ENCODE data around the gene BEND5. TPM values are rescaled to one million over a fixed set of nuclear protein-coding genes. Genes with fewer than 3 reads are reported as not detected.

The BEND5 gene
- total and polyA plus RNA-seq, 2 of the 4 experiments (the other 2 are of a cell fraction), result 1.1 to 1.3 TPM

GRCh38 chr1:48761411-48761810 lies 15.3 kb downstream of the BEND5 start:
- DNase-seq (peak; percentile 39), ATAC-seq (ENCODE audit: low read depth) (no peak; the same call in 1 of the 2 replicates)
- H3K23ac ChIP-seq (ENCODE audit: low read depth, low read length), result no peak overlapping the region
- no peak overlapping the region for H2BK15ac ChIP-seq (ENCODE audit: low read depth, low read length)
- no peaks in the 10 kb centered on the region for H3K9me1 ChIP-seq (ENCODE audit: insufficient read depth, low read length)
- BruUV-seq (replicated peaks), result no TSS peak
- dilution Hi-C loops (cut with HindIII; ENCODE audit: low sequenced_read_pairs, unreplicated experiment) (no loop called here), in situ Hi-C loops (cut with MboI; ENCODE audit: low sequenced_read_pairs) (no loop called here), intact Hi-C loops (cut with micrococcal nuclease) (no loop called here)
- no peak overlapping the region for H3K9ac ChIP-seq (ENCODE audit: low read depth, low read length)
- no peaks in the 10 kb centered on the region for H4K20me1 ChIP-seq (ENCODE audit: insufficient read depth, low read length)
- H4K5ac ChIP-seq (ENCODE audit: low read depth, low read length), result no peak overlapping the region
- no peak overlapping the region for H2AFZ ChIP-seq (replicated peaks; ENCODE audit: low read length, poor library complexity)
- peaks cover 2% of the 10 kb centered on the region; the same call in 1 of the 2 replicates for H3K4me1 ChIP-seq (ENCODE audit: control insufficient read depth, insufficient read depth, low read length)
- H3K4ac ChIP-seq (ENCODE audit: low read depth, low read length), result no peak overlapping the region
- H2BK120ac ChIP-seq (ENCODE audit: low read depth, low read length), result no peak overlapping the region
- H2AK9ac ChIP-seq (replicated peaks; ENCODE audit: low read depth, low read length, poor library complexity), result no peak overlapping the region
- H3K4me2 ChIP-seq (ENCODE audit: low read depth, low read length), result no peak overlapping the region
- H3K36me3 ChIP-seq (ENCODE audit: control insufficient read depth, insufficient read depth, low read length), result peaks cover 2% of the 10 kb centered on the region; the same call in 1 of the 2 replicates
- H3K56ac ChIP-seq (ENCODE audit: extremely low read depth, insufficient read depth, low read length), result no peak overlapping the region
- H3K14ac ChIP-seq (replicated peaks; ENCODE audit: low read depth, low read length), result no peak overlapping the region
- no peak for TF ChIP-seq USF2 (IDR thresholded peaks at IDR 0.05; ENCODE audit: low read depth, low read length)
- no peak for TF ChIP-seq CEBPB (IDR thresholded peaks at IDR 0.05; ENCODE audit: low read depth, low read length)
- no peak for TF ChIP-seq RCOR1 (IDR thresholded peaks at IDR 0.05; ENCODE audit: insufficient replicate concordance, low read length)
- no peak for TF ChIP-seq SMC3 (IDR thresholded peaks at IDR 0.05; ENCODE audit: low read depth, low read length)
- no peak for TF ChIP-seq CHD1 (IDR thresholded peaks at IDR 0.05; ENCODE audit: low read depth, low read length)
- TF ChIP-seq RFX5 (IDR thresholded peaks at IDR 0.05; ENCODE audit: low read depth, low read length), result no peak
- no peaks in the 10 kb centered on the region for H3K79me1 ChIP-seq (ENCODE audit: low read depth in 1 of 2, low read length in 2 of 2)
- no peaks in the 10 kb centered on the region for H3K9me3 ChIP-seq (ENCODE audit: control insufficient read depth, insufficient read depth, low read length)
- H4K91ac ChIP-seq (ENCODE audit: insufficient read depth, low read depth, low read length), result no peak overlapping the region
- no peak overlapping the region for H2BK5ac ChIP-seq (ENCODE audit: low read depth, low read length, poor library complexity, severe bottlenecking)
- no peak overlapping the region for H2BK20ac ChIP-seq (ENCODE audit: low read depth, low read length)
- ChIA-PET CTCF (no interaction called here), POLR2A (ENCODE audit: unreplicated experiment) (no interaction called here)
- H3K27ac ChIP-seq (ENCODE audit: insufficient read depth, low read length), result no peak overlapping the region
- no peaks in the 10 kb centered on the region for H3K27me3 ChIP-seq (ENCODE audit: control insufficient read depth, insufficient read depth, low read length)
- H3K4me3 ChIP-seq (ENCODE audit: insufficient read depth, low read depth, low read length), result no peak overlapping the region
- no peak overlapping the region for H3K18ac ChIP-seq (ENCODE audit: low read depth, low read length)
- H2AK5ac ChIP-seq (ENCODE audit: low read depth, low read length), result no peak overlapping the region
- H4K8ac ChIP-seq (ENCODE audit: low read depth in 2 of 2, low read length in 2 of 2), result no peak overlapping the region
